SK-N-DZ (cell line): ENCODE measurements around the gene MACROD2.
"Not testable (repeated sequence)": the region's sequence is repeated elsewhere in the genome, so short reads cannot be mapped to it uniquely, and the experiment has no call there.

ENCODE experiments used
- DNase-seq: peaks from one replicate; pipeline ENCODE4 v3.0.0-alpha.2; 2015; ENCODE audit warnings: low spot score

The MACROD2 gene

GRCh38 chr20:15154070-15154469, 1158.8 kb downstream of the MACROD2 start:
- DNase-seq: no peak

GRCh38 chr20:15155848-15156401, 1160.6 kb downstream of the MACROD2 start:
- DNase-seq: no peak

GRCh38 chr20:15158533-15158932, 1163.2 kb downstream of the MACROD2 start:
- no peak for DNase-seq

GRCh38 chr20:15162079-15162647, 1166.8 kb downstream of the MACROD2 start:
- DNase-seq: no peak

- no peak for DNase-seq
Measured at GRCh38 chr20:15163632-15164031, 1168.3 kb downstream of the MACROD2 start.

- DNase-seq: no peak
Measured at GRCh38 chr20:15164726-15165125, 1169.4 kb downstream of the MACROD2 start.

GRCh38 chr20:15166744-15167143, 1171.4 kb downstream of the MACROD2 start:
- DNase-seq: no peak

- DNase-seq: no peak
Measured at GRCh38 chr20:15171016-15171415, 1175.7 kb downstream of the MACROD2 start.

GRCh38 chr20:15176929-15177328, 1181.6 kb downstream of the MACROD2 start:
- DNase-seq: no peak

- DNase-seq: no peak
Measured at GRCh38 chr20:15178581-15178980, 1183.3 kb downstream of the MACROD2 start.

- DNase-seq: no peak
Measured at GRCh38 chr20:15179381-15179780, 1184.1 kb downstream of the MACROD2 start.

- no peak for DNase-seq
Measured at GRCh38 chr20:15179781-15180180, 1184.5 kb downstream of the MACROD2 start.

- no peak for DNase-seq
Measured at GRCh38 chr20:15185322-15185721, 1190.0 kb downstream of the MACROD2 start.

- no peak for DNase-seq
Measured at GRCh38 chr20:15185913-15186312, 1190.6 kb downstream of the MACROD2 start.

GRCh38 chr20:15187612-15188011, 1192.3 kb downstream of the MACROD2 start:
- no peak for DNase-seq

GRCh38 chr20:15188415-15188814, 1193.1 kb downstream of the MACROD2 start:
- DNase-seq: no peak

GRCh38 chr20:15191082-15191723, 1195.9 kb downstream of the MACROD2 start:
- no peak for DNase-seq

- no peak for DNase-seq
Measured at GRCh38 chr20:15195378-15195777, 1200.1 kb downstream of the MACROD2 start.

- no peak for DNase-seq
Measured at GRCh38 chr20:15196547-15197255, 1201.4 kb downstream of the MACROD2 start.

GRCh38 chr20:15198017-15198416, 1202.7 kb downstream of the MACROD2 start:
- DNase-seq: not testable (repeated sequence)

GRCh38 chr20:15199698-15200097, 1204.4 kb downstream of the MACROD2 start:
- no peak for DNase-seq

GRCh38 chr20:15200147-15200565, 1204.8 kb downstream of the MACROD2 start:
- no peak for DNase-seq

- DNase-seq: no peak
Measured at GRCh38 chr20:15201602-15202001, 1206.3 kb downstream of the MACROD2 start.
